NCI-H2196 treated with DMSO at 0.1 percent for 48 hours (cell line): Measurements from ENCODE around the gene OR2T2.
"Not testable (repeated sequence)": the region's sequence is repeated elsewhere in the genome, so short reads cannot be mapped to it uniquely, and the experiment has no call there.

Source experiments
- DNase-seq: peaks from one replicate; lab custom pipeline; 2025; ENCODE audit not compliant: unreplicated experiment; lab: John Stamatoyannopoulos, UW

OR2T2 gene

DNA sequence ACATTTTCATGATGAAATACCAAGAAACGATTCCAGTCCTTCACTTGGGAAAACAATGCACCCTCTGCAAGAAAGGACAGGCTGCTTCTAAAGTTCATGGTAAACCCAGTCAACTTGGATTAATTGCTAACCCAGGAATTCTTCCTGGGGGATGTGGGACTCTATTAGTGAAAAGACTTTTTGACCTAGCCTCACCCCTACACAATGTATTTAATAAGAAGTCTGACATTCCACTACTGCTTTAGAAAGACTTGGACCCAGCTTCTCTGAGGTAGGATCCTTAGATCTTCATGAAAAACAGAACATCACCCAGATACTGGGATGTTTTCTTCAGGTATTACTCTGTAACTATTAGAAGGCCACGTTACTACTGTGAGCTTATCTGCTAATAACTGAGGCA, at the start of gene OR2T2:
Gene OR2T2, plus strand, starts transcription at position 239 of the 400 bp plus-strand sequence. CDS start 7,161 bp downstream, outside the sequence.
- not testable (repeated sequence) for DNase-seq

- no peak for DNase-seq
These were observed 42.7 kb upstream of the OR2T2 start, which contains the start of gene OR2T1 for GRCh38 chr1:248402748-248403147. OR2T1 (plus strand) TSS chr1:248403048; CDS start chr1:248406148, 3,100 bp downstream.

DNA sequence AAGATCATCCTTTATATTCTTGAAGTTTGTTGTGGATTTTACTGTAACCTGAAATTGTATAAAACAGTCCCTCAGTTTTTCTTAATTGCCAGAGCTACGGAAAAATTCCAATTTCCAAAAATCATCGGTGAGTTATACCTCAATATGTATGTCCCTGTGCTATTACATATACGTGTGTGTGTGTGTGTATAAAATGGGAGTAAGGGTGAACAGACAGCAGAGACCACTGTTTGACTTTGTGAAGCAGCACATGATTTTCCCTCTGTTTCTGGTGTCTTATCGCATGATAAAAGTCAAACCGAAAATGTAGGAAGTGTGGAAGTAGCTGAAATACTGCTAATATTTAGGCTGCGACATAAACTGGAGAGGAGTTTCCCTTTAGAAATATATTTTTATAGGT, 41.4 kb upstream of the OR2T2 start:
- no peak for DNase-seq

GRCh38 chr1:248406721-248407692, 38.4 kb upstream of the OR2T2 start:
- no peak for DNase-seq

- DNase-seq = no peak
These were observed 29.2 kb upstream of the OR2T2 start for GRCh38 chr1:248416226-248416625.

DNA sequence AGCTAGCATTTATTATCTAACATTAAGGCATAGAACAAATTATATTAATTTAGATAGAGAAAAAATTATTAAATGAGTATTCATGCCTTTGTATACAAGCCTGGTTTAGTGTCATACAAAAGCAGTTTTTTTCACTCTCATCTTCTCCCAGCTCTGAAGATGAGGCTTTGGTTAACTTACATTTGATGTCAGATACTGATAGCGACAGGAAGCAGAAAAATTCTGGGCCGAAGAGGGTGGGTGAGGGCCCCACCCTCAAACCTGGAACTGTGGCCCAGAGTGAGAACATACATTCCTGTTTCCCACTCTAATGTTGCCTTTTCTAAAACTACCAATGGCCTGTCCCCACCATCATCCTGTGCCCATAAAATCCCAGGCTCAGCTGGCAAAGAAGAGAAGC, 27.6 kb upstream of the OR2T2 start:
- DNase-seq = no peak

DNA sequence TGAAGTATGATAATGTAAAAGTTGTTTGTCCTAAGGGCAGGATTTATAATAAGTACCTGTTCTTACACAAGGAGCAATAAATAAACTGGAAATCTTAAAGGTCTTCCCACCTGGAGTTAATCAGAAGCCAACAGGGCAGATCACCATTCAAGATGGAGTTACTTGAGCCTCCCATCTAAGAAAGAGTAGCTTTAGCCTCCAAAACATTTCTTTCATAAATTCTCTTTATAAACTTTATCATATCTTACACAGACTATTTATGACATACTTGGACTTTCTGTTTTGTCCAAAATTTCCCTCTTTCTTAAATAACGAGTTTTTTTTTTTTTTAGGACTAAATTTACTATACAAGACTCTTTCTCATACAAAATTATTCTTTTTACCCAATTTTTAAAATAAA, 24.1 kb upstream of the OR2T2 start:
- no peak for DNase-seq

DNA sequence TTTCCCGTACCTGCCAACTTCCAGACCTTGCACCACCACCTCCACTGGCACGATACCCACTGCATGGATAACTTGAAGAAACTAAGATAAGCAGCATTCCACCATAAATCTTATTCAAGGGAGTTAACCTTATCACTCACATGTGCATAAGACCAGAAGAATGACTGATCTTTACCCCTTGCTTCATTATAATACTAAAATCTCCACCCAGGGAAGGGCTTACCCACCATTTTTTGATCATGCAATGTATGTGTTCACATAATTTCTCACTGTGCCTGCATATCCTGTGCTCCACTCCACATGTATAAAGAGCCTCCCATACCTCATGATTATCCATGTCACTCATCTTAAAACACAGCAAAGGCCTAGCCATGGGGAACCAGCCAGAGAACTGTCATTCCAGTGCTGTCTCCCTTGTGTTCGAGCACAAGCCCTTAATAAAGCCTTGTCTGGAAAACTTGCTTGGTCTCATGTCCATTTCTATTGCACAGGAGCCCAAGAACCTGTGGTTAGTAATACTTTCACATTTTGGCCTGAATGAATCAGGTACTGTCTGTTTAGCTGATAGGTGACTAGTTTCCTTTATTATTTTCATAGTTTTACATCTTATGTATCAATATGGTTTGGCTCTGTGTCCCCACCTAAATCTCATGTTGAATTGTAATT, 17.8 kb upstream of the OR2T2 start:
- not testable (repeated sequence) for DNase-seq

GRCh38 chr1:248428192-248428533, 17.3 kb upstream of the OR2T2 start:
- not testable (repeated sequence) for DNase-seq

- DNase-seq = not testable (repeated sequence)
These were observed 13.8 kb upstream of the OR2T2 start for GRCh38 chr1:248431683-248432082.

DNA sequence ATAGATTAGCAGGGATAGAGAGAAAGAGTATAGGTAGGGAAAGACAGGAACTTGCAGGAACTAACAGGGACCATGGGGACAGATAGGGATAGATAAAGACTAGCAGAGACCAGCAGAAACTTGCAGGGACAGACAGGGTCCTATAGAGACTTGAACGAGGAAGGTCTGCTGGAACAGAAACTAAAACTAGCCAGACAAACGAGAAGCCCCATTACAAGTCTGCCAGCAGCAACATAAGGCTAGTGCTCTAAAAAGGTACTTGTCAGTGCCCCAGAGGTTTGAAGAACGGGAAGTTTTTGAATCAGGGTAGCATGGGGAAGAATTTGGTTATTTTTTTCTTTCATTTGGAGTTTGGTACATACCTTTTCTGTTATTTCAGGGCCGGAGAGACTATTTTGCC, 13.2 kb upstream of the OR2T2 start:
- not testable (repeated sequence) for DNase-seq

- not testable (repeated sequence) for DNase-seq
These were observed 11.5 kb upstream of the OR2T2 start for GRCh38 chr1:248433811-248434415.

DNA sequence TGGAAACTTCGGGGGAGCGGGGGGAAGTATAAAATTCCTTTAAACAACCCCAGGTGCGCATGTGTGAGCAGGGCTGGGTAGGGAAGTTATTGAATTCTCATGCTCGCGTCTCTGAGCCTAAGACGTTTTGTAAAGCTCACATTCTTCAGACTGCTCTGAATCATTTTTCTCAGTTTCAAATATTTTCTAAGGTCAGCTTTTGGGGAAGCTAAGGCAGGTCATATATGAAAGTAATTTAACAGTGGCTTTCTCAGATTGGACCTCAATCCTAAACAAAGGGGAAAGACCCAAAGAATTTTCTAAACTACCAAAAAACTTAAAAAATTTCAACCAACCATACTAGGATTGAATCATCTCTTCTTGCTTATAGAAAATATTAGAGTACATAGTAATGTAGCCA, 10.5 kb upstream of the OR2T2 start:
- DNase-seq = not testable (repeated sequence)

DNA sequence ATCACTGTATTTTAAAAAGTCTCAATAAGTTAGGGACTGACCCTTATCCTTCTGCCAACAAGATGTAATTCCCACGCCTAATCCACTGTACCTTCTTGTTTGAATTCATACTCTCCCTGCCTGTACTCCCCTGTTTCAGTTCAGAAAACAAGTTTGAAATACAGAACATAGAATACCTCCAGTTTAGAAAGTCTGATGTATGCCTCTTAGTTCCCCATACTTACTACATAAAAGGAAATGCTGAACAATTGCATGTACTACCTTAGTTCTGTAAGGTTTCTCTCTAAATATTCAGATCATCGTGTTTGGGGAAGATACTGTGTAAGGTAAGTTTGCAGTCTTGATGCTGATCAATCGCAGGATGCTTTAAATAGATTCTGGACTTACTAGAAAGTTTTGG, 9.1 kb upstream of the OR2T2 start:
- DNase-seq = not testable (repeated sequence)

DNA sequence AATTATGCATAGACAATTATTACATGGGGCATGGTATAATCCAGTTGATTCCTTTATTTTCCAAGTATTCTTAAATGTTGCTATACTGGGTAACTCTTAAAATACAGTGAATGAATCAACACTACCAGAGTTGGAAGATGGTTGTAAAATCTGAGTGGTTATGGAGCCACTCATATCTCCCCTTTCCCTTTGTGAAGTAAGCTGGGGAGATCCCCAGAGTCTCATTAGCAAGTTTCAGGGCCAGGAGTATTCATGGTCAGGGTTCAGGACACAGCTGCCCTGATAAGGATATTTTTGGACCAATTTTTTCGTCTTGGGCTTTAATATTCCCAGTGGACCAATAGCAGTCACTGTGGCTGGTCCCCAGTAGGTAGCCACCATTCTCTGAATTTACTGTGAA, 6.8 kb upstream of the OR2T2 start:
- DNase-seq = not testable (repeated sequence)

DNA sequence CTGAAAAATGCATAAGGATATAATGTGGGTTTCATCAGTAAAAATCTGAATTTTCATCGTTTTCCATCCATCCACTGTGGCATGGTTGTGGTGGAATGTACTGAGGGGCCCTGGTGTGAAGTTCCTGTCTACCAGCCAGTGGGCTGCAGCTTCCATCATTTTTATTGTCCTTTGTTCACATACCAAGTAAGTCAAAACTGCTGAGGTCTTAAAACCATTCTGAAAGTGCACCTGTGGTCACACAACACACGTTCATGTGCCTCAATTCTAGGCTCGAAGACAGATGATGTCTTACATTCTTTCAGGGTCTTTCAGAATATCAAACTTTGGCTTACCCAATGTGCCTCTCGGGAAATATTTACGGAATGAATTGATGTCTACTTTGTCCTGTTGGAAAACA, 6.2 kb upstream of the OR2T2 start:
- not testable (repeated sequence) for DNase-seq

DNA sequence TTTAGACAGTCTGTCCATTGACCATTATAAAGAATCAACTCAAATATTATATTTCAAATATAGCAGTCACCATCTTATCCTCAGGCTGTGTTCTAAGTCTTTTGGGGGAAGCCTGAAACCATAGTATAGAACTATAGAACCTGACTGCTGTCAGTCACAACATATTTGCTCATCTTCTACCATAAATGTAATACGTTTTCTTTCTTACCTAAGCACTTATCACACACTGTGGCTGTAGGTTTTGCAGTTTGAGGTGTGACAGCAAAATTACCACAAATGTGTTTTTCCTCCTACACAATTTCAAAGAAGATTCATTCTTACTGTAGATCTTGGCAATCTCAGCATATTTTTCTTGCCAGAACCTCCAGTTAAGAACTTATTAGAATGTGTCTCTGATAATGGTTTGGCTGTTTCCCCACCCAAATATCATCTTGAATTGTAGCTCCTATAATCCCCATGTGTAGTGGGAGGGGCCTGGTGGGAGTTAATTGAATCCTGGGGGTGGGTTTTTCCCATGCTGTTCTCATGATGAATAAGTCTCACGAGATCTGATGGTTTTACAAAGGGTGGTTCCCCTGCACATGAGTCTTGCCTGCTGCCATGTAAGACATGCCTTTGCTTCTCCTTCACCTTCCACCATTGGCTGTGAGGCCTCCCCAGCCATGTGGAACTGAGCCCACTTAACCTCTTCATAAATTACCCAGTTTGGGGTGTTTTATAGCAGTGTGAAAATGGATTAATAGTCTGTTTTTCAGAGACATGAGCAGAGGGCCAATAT, 2.7 kb upstream of the OR2T2 start:
- DNase-seq = not testable (repeated sequence)

- not testable (repeated sequence) for DNase-seq
These were observed 834 bp upstream of the OR2T2 start for GRCh38 chr1:248444603-248445002.

DNA sequence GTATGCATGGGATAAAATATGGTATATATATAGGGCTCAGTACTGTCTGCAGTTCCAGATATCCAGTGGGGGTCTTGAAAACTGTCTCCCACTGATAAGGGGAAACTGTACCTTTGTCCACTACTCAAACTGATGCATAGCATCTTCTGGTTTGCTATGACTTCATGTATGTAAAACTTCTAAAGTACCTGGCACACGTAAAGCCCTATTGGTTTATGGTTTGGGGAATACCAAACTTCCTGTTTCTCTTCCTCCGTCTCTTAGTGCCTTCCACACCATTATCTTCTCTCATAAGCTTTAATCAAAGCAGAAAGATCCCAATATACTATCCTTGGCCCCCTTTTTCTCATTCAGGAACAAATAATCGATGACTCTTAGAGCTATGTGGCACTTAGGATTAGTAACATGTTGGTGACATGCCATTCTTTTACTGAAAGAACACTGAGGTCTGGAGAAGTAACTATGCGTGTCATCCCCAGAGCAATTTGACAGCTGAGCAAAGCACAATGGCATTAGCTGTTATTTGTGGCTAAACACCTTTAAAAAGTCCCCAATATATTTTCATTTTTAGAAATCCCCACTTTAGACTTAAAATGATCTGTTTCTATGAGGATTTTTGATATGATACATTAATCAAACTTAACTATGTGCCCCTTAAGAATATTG, 3.1 kb downstream of the OR2T2 start:
- not testable (repeated sequence) for DNase-seq

GRCh38 chr1:248449821-248450465, 4.5 kb downstream of the OR2T2 start:
- not testable (repeated sequence) for DNase-seq
